Stimulated activated CD4-positive, alpha-beta T cell treated with anti-CD3 and anti-CD28 coated beads, Interleukin-1b, Interleukin-23, amount 100 ng/mL, for 4 hours (primary cell): ENCODE measurements around the gene FAM83C.

Experiments
- DNase-seq, 2 donors: peaks; one replicate each; pipeline ENCODE4 v3.0.0-alpha.2; 2020; ENCODE audit warnings: low read depth in 2 of 2

Gene FAM83C

DNA sequence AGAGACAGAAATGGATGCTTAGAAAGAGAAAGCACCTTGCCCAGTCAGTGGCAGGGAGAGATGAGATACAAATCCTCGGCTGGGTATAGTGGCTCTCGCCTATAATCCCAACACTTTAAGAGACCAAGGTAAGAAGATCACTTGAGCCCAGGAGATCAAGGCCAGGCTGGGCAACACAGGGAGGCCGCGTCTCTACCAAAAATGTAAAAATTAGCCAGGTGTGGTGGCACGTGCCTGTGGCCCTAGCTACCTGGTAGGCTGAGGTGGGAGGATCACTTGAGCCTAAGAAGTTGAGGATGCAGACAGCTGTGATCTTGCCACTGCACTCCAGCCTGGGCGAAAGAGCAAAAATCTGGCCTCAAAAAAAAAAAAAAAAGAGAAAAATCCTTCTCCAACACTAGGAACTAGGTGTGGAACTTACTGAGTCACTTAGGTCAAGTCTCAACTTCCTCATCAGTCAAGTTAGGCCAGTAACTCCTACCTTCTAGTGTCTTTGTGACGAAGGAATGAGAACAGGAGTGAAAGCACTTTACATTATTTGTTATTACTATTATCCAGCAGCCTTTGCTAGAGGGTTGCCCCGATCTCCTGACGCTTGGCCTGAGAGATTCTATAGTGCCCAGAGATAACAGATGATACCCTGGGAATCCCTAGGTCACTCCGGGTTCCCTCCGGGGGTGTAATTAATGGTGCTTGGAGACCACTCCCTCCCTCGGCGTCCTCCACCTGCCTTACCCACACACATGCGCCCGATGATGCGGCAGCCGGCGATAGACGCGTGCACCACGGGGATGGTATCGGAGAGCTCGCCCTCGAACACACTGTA lies 8.6 kb downstream of the FAM83C start:
- peak in 1 of 2 donors; percentile 21 for DNase-seq

DNA sequence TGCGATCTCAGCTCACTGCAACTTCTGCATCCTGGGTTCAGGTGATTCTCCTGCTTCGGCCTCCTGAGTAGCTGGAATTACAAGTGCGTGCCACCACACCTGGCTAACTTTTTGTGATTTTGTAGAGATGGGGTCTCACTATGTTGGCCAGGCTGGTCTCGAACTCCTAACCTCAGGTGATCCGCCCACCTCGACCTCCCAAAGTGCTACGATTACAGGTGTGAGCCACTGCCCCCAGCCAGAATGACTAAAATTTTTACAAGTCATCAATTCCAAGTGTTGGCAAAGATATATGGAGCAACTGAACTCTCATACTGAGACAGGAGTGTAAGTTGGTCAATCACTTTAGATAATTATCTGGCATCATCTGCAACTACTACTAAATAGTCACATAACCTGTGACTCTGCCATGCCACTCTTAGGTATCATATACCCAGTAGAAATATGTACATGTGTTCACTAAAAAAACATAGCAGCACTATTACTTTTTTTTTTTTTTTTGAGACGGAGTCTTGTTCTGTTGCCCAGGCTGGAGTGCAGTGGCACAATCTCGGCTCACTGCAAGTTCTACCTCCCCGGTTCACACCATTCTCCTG lies 10.6 kb downstream of the FAM83C start:
- DNase-seq: no peak

DNA sequence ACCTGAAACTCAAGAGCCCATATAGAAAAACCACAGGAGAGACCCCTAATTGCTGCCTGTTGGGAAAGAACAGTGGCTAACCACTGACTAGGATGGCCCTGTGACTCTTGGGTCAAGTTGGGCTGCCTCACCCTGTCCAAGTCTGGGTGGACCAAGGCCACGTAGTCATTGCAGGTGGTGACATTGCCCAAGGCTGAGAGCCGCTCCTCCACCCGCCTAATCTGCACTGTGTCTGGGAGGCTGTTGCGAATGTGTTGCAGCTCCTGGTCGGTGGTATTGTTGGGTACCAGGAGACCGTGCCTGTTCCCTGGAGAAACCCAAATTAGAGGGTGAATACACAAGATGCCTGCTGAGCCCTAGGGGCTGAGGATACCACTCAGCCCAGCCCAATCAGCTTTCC lies 11.7 kb downstream of the FAM83C start:
- DNase-seq: no peak

DNA sequence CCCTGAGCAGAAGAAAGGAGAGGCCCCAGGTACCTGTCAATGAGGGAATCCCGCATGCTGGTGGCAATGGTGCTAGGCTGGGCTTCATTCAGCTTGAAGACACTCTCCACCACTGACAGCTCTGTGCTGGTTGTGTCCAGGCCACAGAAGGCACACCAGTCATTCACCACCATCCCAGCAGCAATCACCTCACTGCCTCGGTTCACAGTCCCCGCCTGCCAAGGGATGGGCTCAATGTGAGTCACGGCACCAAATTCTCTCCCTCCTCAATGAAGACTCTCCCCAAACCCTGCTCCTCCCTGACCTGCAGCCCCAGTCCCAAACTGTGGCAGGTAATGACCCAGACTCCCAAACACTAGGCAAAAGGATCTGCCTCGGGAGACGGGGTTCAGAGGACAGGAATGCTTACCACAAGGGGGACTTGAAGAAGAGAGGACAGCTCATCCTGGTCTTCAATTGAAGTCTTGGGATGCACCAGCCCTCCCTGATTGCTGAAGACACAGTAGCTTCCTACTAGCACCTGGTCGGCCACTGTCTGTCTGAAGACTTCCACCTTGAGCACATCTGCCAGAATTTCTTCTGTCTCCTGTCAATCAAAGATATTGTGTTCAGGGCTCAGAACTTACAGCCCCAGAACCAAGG lies 12.6 kb downstream of the FAM83C start:
- DNase-seq: no peak

DNA sequence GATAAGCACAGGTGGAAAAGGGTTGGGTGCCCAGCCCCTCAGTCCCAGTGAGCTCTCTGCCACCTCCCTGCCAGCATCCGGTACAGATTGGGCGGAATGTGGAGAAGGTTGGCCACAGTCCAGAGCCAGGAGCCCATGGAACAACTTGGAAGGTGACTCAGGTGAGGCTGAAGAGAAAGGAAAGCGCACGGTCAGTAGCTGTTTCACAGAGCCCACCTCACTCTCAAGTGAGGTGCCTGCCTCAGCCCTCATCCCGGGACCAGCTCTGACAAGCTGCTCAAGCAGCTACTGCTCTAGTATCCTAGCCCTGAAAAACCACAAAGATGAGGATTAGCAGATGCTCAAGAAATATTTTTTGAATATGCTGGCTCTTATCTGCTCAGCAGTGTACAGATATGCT lies 13.2 kb downstream of the FAM83C start:
- DNase-seq: no peak

DNA sequence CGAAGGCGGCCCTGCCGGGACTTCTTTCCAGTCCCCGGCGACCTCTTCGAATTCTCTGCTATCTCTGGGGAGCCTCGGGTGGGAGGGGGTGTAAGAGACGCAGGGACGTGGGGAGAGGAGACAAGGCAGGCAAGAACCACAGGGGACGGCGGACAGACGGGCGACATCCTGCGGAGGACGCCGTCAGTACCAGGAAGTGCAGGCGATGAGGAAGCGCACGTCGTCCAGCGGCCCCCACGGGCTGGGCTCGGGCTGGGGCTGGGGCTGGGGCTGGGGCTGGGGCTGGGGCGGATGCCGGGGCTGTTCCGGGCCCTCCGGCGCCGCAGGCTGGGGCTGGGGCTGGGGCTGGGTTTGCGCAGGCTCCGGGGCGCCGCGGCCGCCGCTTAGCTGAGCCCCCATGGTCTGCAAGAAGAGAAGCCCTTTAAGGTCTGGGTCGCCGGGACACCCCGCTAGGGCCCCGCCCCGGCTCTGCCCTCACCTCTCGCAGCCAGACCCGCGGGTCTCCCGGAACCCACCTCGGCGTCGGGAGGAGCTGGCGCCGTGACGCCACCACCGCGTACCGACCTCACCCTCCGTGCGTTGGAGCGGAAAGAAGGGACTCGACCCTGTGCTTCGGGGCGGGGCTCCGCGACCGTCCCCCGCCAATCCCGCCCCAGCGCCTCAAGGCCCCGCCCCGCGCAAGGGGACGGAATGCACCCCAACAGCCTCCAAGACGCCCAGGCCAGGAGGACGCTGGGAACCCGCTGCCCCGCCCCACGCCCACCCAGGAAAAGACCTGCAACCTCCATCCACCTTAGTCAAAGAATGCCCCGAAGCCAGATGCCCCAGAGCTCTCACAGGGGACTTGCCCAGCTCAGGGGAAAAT lies 14.5 kb downstream of the FAM83C start, which contains the start of gene MMP24OS:
Gene MMP24OS (minus strand): TSS at position 592 of the 865 bp plus-strand sequence. CDS start 193 bp downstream, at position 399.
- peak; percentile 78 to 85 for DNase-seq

DNA sequence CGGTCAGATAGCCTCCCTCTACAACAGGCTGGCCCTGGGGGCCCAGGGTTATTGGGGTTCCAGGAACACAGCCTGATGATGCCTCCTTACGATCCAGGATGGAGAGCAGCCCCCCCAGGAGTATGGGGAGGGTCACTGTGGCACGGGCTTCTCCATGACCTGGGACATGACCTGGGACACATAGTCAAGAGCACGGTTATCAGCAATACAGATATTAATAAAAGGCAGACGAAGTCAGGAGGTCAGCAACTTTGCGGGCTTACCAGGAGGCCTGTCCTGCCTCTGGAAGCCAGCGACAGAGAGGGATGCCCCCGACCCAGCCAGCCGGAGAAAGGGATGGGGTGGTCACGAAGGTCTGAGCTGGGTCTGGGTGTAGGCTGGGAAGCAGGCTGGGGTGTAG lies 15.1 kb downstream of the FAM83C start:
- DNase-seq: no peak

DNA sequence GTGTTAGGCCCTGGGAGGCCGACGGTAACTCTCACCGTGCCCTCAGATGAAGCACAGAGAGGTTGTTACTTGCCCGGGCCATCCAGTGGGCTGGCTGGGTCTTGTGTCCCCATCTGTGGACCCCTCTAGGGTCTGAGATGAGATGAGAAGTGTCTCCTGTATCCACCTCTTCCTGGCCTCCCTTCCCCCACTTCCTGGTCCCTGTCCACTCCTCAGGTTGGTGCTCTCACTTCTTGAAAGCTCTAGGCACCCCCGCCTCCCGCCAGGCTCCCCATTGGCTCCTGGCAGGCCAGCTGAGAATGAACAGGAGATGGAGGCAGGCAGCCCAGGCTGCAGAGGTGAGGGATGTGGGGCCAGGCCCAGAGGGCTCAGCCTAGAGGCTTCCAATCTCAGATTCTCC lies 15.8 kb downstream of the FAM83C start:
- no peak for DNase-seq

DNA sequence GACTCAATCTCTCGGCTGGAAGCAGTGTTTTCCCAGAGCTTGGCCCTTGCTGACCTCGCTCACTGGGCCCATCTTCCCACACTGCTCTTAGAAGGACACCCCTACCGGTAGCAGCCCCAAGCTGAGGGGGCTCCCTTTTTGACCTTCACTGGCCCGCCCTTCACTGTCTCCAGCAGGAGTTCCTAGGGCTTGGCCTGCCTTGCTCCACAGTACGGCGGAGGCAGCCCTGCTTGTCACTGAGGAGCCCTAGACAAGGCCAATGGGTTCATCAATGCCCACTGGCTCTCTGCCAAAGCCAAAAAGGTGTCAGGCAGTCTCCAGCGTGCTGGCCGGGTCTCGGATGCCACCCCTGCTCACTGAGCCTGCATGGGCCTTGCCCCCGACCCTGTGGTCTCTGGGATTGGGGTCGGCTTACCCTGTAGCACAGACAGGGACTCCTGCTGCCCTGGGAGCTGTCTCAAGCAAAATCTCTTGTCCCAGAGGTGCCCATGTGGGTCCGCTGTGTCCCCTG lies 16.4 kb downstream of the FAM83C start:
- DNase-seq: no peak

DNA sequence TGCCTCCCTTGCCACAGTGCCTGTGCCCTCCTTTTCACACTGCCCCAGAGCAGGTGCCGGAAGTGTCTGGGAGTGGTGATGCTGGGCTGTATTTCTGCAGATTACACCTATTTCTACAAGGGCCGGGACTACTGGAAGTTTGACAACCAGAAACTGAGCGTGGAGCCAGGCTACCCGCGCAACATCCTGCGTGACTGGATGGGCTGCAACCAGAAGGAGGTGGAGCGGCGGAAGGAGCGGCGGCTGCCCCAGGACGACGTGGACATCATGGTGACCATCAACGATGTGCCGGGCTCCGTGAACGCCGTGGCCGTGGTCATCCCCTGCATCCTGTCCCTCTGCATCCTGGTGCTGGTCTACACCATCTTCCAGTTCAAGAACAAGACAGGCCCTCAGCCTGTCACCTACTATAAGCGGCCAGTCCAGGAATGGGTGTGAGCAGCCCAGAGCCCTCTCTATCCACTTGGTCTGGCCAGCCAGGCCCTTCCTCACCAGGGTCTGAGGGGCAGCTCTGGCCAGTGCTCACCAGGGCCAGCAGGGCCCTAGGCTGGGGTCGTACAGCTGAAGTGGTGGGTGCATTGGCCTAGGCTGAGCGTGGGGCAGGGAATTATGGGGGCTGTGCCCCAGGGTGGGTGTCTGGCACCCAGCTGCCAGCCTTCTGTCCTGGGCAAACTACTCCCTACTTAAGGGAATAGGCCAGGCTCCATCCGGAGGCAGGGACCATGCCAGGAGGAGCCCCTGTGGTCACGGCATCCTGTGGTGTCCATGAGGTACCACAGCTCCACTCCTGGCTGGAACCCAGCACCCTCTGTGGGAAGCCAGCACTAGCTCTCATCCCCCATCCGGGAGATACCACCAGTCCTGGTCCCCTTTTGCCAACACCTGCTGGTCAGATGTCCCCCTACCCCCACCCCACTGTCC lies 17.8 kb downstream of the FAM83C start:
- no peak for DNase-seq

DNA sequence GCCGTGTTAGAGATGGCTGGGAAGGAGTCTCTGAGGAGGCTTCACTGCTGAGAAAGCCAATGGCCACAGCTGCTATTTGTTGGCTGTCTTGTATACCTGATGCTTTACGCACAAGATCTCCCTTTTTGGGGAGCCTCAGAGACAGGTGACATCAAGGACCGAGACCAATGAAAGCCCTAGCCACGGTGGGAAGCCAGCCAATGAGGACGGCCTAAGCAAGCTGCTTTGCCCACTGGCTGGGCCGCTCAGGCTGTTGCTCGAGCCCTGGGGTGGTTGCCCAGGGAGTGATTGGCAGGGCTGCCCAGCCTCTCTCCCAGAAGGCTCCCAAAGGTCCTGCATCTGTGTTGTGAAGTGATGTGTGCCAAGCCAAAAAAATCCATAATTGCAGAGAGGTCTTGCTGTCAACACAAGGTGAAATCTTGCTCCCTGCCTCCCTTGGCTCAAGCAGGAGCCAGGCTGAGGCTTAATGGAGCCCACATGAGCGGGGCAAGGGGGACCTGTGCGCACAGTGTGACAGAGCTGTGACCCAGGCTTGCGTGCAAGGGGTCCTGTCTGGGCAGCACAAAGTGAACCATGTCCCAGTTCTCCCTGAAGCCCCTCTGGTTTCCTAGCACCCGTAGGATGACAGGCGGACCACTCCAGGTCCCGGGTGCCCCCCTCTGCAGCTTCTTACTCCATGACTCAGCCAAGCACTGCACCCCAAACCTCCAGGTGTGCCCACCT lies 18.6 kb downstream of the FAM83C start:
- DNase-seq: no peak

DNA sequence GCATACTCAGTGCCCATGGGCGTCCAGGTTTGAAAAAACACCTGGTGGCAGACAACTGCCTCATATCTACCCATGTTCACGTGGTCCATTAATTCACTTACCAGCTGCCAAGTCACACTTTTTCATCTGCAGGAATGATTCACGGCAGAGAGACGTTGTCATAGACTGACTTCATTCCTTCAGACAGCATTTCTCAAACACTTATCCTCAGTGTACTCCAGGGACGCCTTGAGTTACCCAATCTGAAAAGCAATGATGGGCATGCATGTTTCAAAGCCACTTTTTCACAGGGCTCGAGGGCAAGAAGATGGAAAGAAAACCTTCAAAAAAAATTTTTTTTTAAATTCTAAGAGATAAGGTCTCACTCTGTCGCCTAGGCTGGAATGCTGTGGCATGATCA lies 20.3 kb downstream of the FAM83C start:
- DNase-seq: no peak

DNA sequence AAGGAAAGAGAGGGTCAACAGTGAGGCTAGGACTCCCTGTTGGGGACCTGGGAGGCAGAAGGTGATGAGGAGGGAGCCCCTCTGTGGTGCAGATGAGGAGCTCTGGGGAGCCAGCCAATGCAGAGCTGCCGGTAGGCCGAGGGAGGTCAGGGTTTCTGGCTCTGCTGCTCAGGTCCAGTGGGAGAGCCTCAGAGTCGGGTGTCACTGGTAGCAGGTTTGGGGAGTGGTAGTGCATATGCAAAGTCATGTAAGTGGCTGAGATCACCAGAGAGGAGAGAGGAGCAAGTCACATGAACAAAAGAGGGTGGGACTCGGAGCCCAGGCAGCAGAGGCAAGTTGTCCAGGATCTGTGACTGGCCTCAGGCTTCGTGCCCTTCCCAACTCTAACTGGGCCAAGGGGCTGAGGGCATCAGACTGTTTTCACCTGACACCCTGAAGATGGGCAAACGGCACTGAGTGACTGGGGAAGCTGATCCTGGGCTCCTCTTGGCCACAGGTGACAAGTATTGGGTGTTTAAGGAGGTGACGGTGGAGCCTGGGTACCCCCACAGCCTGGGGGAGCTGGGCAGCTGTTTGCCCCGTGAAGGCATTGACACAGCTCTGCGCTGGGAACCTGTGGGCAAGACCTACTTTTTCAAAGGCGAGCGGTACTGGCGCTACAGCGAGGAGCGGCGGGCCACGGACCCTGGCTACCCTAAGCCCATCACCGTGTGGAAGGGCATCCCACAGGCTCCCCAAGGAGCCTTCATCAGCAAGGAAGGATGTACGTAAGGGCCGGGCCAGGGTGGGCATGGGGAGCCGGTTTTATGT lies 20.9 kb downstream of the FAM83C start:
- no peak for DNase-seq

DNA sequence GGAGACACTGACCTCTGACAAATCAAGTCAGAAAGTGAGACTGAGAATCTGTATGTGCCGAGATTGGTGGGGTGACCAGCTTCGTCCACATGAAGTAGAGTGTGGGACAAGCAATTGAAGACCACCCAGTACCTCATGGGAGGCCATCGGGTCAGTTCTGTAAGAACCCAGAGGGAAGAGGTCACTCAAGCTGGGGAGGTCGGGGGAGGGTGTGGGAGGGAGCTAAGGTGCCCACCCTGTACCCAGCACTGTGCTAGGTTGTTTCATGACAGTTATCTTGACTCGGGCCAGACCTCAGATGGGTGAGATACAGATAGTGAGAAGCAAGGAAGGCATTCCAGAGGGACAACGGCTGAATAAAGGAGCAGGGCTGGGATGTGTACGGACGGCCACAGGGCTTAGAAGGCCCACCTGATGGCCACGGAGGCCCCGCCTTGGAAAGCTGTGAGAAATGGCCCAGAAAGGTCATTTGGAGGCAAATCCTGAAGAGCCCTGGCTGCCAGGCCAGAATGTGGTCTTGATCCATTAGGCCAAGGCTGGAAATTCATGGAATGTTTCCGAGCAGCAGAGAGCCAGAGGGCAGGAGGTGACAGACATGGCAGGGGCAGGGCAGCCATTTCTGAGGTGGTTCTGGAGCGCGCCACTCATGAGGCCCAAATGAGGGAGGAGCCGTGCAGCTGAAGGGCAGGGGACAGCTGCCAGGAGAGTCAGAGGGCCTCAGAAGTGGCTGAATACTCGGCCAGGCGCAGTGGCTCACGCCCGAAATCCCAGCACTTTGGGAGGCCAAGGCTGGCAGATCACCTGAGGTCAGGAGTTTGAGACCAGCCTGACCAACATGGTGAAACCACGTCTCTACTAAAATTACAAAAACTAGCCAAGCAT lies 22.0 kb downstream of the FAM83C start:
- DNase-seq: no peak

DNA sequence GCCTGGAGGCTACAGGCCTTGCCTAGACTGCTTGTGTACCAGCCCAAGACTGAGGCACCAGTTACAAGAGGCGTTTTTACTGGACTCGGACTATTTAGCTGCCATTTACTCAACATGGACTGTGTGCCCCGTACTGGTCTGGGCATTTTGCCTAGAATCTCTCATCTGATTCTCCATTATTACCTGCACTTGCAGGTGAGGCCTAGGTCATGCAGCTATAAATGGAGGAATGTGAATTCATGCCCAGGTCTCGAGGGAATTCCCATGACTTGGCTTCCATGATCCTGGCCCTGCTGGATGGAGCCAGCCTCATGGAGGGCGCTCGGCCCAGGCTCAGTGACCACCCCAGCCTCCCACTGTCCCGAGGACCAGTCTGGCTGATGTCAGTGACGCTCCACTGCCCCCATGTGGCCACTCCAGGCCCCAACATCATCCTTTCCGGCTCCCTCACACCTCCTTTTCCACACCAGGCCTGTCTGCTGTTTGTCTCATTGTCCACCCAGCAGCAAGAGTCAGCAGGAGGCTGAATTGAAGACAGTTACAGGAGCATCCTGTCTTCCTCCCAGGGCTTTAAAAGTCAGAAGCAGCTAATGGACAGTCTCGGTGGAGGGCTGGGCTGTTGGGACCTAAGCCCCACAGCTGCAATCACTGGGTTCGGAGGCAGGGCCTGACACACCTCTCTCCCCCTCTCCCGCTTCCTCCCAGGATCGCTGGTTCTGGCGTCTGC lies 23.0 kb downstream of the FAM83C start:
- peak in 1 of 2 donors; percentile 32 for DNase-seq

DNA sequence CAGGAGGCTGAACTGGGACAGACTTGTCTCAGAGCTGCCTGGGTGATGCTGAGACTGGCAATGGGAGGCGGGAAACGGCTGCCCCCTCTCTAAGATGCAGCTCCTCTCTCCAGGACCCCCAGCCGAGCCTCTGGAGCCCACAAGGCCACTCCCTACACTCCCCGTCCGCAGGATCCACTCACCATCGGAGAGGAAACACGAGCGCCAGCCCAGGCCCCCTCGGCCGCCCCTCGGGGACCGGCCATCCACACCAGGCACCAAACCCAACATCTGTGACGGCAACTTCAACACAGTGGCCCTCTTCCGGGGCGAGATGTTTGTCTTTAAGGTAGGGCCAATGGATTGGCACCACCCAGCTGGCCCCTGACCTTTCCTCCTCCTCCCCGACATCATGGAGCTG lies 25.1 kb downstream of the FAM83C start:
- DNase-seq: no peak

DNA sequence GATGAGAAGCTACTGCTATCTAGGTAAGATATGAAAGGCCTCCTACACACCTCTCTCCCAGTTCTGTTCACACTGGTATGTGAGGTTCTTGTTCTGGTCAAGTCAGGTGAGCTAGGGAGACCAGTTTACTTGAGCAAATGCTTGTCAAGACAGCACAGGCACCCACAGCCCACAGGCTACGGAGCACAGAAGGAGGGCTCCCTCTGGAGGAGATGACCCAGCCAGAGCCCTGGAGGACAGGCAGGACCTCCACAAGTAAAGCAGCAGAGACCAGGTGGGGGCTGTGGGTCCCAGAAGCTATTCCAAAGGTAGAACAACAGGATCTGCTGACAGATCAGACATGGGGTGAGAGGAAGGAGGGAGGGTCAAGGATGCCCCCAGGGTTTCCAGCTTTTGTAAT lies 27.5 kb downstream of the FAM83C start:
- DNase-seq: no peak
